IPS-20b (cell line): ENCODE measurements around the gene ARL16.
A peak's percentile ranks its signal among the peaks of the same experiment; 100 is the strongest.

Experiments used
- H3K27ac ChIP-seq: one replicate; pipeline ENCODE4 v1.5.1; 2013; ENCODE audit warnings: low read length
- H3K27me3 ChIP-seq: 2 replicates; pipeline ENCODE4 v1.6.1; 2013; ENCODE audit warnings: mild to moderate bottlenecking, low read length, inconsistent platforms; ENCODE audit not compliant: insufficient read depth
- H3K36me3 ChIP-seq: 2 replicates; pipeline ENCODE4 v1.6.1; 2013; ENCODE audit warnings: low read depth, mild to moderate bottlenecking, inconsistent platforms, low read length, moderate library complexity; ENCODE audit not compliant: insufficient read depth
- H3K4me1 ChIP-seq: 2 replicates; pipeline ENCODE4 v1.6.1; 2013; ENCODE audit warnings: mild to moderate bottlenecking, control low read depth, inconsistent platforms, low read length, moderate library complexity; ENCODE audit not compliant: insufficient read depth
- H3K4me3 ChIP-seq: 2 replicates; pipeline ENCODE4 v1.5.1; 2013; ENCODE audit warnings: mild to moderate bottlenecking, low read length, inconsistent platforms
- H3K9ac ChIP-seq: 2 replicates; pipeline ENCODE4 v1.6.1; 2013; ENCODE audit warnings: low read depth, mild to moderate bottlenecking, inconsistent platforms, low read length, moderate library complexity
- H3K9me3 ChIP-seq: 2 replicates; pipeline ENCODE4 v1.6.1; 2013; ENCODE audit warnings: mild to moderate bottlenecking, low read depth, low read length, inconsistent platforms; ENCODE audit not compliant: insufficient read depth

Gene ARL16

GRCh38 chr17:81710514-81711308, 27.1 kb upstream of the ARL16 start:
- H3K4me1 ChIP-seq: peaks cover 15% of the 10 kb centered on the region; the same call in 1 of the 2 replicates
- peaks cover 14% of the 10 kb centered on the region; the same call in 1 of the 2 replicates for H3K27me3 ChIP-seq
- H3K36me3 ChIP-seq: peaks cover 21% of the 10 kb centered on the region
- no peaks in the 10 kb centered on the region for H3K9me3 ChIP-seq
- H3K4me3 ChIP-seq: peak overlapping the region; percentile 68
- H3K9ac ChIP-seq: peak overlapping the region; percentile 49
- no peak overlapping the region for H3K27ac ChIP-seq

GRCh38 chr17:81708739-81709185, 25.2 kb upstream of the ARL16 start:
- Histone ChIP-seq H3K9me3 (no peaks in the 10 kb centered on the region), H3K4me3 (no peak overlapping the region), H3K36me3 (peaks cover 35% of the 10 kb centered on the region), H3K9ac (no peak overlapping the region), H3K27ac (no peak overlapping the region), H3K27me3 (peaks cover 14% of the 10 kb centered on the region; the same call in 1 of the 2 replicates), H3K4me1 (peaks cover 15% of the 10 kb centered on the region; the same call in 1 of the 2 replicates)

- H3K9me3 ChIP-seq: no peaks in the 10 kb centered on the region
- H3K36me3 ChIP-seq: peaks cover 35% of the 10 kb centered on the region
- H3K27me3 ChIP-seq: peaks cover 14% of the 10 kb centered on the region; the same call in 1 of the 2 replicates
- no peak overlapping the region for H3K4me3 ChIP-seq
- H3K4me1 ChIP-seq: peaks cover 12% of the 10 kb centered on the region; the same call in 1 of the 2 replicates
- no peak overlapping the region for H3K9ac ChIP-seq
- no peak overlapping the region for H3K27ac ChIP-seq
Measured at GRCh38 chr17:81707725-81708646, 24.4 kb upstream of the ARL16 start.

GRCh38 chr17:81706757-81707624, 23.4 kb upstream of the ARL16 start:
- Histone ChIP-seq H3K9ac (no peak overlapping the region), H3K4me3 (no peak overlapping the region), H3K4me1 (peaks cover 11% of the 10 kb centered on the region; the same call in 1 of the 2 replicates), H3K27ac (no peak overlapping the region), H3K36me3 (peaks cover 35% of the 10 kb centered on the region), H3K27me3 (peaks cover 14% of the 10 kb centered on the region; the same call in 1 of the 2 replicates), H3K9me3 (no peaks in the 10 kb centered on the region)

GRCh38 chr17:81706232-81706611, 22.6 kb upstream of the ARL16 start:
- H3K4me1 ChIP-seq: peaks cover 10% of the 10 kb centered on the region
- no peak overlapping the region for H3K27ac ChIP-seq
- H3K9me3 ChIP-seq: no peaks in the 10 kb centered on the region
- peaks cover 42% of the 10 kb centered on the region for H3K36me3 ChIP-seq
- H3K9ac ChIP-seq: no peak overlapping the region
- H3K4me3 ChIP-seq: no peak overlapping the region
- peaks cover 11% of the 10 kb centered on the region; the same call in 1 of the 2 replicates for H3K27me3 ChIP-seq

GRCh38 chr17:81705518-81706231, 22.1 kb upstream of the ARL16 start:
- peaks cover 48% of the 10 kb centered on the region for H3K36me3 ChIP-seq

GRCh38 chr17:81703747-81704654, 20.4 kb upstream of the ARL16 start:
- Histone ChIP-seq H3K9ac (peak overlapping the region; percentile 96), H3K4me3 (peak overlapping the region; percentile 97), H3K9me3 (no peaks in the 10 kb centered on the region), H3K27ac (peak overlapping the region; percentile 81), H3K4me1 (no peaks in the 10 kb centered on the region; the same call in 1 of the 2 replicates), H3K36me3 (peaks cover 53% of the 10 kb centered on the region), H3K27me3 (no peaks in the 10 kb centered on the region)

More at GRCh38 chr17:81705518-81706231, 22.1 kb upstream of the ARL16 start:
- peaks cover 5% of the 10 kb centered on the region; the same call in 1 of the 2 replicates for H3K27me3 ChIP-seq
- H3K9me3 ChIP-seq: no peaks in the 10 kb centered on the region
- no peak overlapping the region for H3K9ac ChIP-seq
- no peak overlapping the region for H3K27ac ChIP-seq
- no peak overlapping the region for H3K4me3 ChIP-seq
- peaks cover 4% of the 10 kb centered on the region for H3K4me1 ChIP-seq

- Histone ChIP-seq H3K4me3 (peak within 1 kb of the TSS; percentile 97), H3K4me1 (no peaks in the 10 kb centered on the region; the same call in 1 of the 2 replicates), H3K9ac (peak within 1 kb of the TSS; percentile 96), H3K27ac (peak within 1 kb of the TSS; percentile 81), H3K27me3 (no peaks in the 10 kb centered on the region), H3K36me3 (peaks cover 61% of the 10 kb centered on the region), H3K9me3 (no peaks in the 10 kb centered on the region)
Measured at GRCh38 chr17:81702934-81703746, 19.5 kb upstream of the ARL16 start, which contains the start of gene MRPL12. Gene MRPL12 (plus strand): TSS chr17:81703367. CDS start chr17:81703502, 135 bp downstream.
